ENCODE results near the gene RBMY1J.
"Not testable (repeated sequence)": the region's sequence is repeated elsewhere in the genome, so short reads cannot be mapped to it uniquely, and the experiment has no call there.

Gene RBMY1J

DNA sequence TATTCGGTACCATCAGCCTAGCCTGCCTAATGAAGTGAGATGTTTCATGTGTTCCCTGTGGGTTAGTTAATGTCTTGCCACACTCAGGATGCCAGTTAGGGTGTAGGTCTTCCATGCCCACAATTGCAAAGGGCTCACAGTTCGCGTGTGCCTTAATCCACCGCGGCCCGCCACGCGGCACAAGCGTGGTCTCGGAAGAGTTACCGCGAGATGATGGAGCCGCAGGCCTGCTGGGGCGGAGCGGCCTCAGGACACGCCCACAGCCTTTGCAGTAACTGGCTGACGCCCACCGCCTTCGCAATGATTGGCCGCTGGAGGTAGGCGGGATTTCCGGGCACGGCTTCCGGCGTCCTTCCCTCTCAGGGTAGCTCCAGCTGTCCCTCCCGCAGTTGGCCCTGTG is at the start of gene RBMY1J:
Gene RBMY1J, plus strand, starts transcription at position 301 of the 400 bp plus-strand sequence. CDS start 2,038 bp downstream, outside the sequence.
- DNase-seq: not testable (repeated sequence)

DNA sequence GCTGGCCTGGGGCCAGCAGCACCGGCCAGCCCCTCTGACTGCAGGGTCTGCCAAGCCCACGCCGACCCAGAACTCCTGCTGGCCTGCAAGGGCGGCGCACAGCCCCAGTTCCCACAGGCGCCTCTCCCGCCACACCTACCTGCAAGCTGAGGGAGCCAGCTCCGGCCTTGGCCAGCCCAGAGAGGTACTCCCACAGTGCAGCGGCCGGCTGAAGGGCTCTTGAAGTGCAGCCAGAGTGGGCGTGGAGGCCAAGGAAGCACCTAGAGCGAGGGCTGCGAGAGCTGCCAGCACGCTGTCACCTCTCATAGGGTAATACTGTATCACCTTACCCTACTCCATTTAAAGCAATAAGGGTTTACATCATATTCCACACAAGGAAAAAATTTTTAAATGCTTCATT is 35.8 kb upstream of the RBMY1J start:
- no peak for DNase-seq

DNA sequence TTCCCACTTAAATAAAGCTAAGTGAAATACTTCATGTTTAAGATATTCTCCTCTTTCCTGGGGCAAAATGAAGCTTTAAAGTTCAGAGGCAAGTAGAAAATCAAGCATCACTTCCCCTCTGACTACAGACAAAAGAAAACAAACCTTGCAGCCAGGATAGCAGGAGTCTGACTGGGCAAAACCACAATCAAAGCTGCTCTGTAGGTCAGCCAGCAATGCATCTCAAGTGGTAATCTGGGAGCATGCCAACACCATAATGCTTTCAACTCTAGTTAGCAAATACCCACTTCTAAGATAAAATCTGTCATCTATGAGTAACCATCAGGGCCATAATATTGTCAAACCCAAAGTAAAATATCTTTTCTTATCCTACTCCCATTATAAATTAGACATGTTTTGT is 32.6 kb upstream of the RBMY1J start:
- DNase-seq: no peak

DNA sequence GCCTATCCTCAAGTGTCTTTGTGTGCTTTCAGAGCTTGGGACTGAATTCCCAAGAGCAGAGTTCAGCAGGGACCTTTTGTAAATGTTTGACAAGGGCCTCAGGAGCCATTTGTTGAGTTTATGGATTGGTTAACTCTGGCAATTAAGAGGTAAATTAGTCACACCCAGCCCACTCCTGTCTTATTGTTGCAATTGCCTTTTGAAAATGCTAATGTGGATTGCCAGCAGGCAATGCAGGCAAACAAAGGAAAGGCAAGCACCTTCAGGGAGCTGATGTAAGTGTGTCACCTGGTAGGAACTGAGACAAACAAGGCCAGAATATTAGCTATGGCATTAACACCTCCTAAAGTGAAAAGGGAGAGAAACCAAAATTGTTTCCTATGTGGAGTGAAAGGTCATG is 29.7 kb upstream of the RBMY1J start:
- no peak for DNase-seq

DNA sequence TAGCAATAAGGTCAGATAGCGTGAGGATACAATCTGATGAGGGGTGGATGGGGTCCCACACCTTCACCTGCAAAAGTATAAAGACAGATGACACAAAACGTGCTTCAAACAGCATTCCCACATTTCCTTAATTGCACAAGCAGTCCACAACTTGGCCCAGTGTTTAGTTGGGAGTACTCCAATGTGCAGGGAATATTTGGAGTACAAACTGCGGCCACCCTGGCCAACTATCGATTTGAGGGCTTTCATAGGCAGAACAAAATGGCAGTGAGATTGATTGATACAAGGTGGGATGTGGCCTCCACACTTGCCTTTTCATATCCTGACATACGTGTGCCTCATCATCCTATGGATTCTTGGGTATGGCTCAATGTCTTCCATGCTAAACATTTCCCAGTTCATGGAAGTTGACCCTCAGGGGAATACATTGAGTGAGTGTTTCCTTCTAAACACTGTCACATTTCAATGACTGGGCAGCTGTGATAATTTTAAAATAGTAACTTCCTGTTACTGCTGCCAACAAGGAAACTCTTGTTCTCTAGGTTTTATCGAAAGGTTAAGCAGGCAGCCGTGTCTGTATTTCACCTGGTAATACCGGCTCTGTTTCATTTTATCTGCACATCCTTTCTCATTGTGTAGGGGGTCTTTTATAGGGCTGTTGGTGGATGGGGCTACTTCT is 41.6 kb downstream of the RBMY1J start:
- not testable (repeated sequence) for DNase-seq

DNA sequence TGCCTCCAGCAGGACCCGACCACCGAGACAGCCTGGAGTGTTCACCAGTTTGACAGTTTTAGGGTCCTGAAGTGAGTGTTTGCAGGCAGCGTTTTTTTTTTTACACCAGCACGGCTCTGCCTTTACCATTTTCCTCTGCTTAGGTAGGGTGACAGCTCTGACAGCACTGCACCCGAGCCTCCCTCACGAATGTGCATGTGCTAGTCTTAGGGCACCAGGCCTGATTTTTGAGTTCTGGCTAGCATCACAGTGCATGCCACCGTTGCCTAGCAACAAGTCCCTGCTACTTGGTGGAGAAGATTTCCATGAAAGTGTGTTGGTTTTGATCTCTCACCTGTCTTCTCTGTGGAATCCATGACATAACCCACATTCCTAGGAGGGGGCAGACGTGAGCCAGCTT is 52.3 kb downstream of the RBMY1J start:
- not testable (repeated sequence) for DNase-seq

DNA sequence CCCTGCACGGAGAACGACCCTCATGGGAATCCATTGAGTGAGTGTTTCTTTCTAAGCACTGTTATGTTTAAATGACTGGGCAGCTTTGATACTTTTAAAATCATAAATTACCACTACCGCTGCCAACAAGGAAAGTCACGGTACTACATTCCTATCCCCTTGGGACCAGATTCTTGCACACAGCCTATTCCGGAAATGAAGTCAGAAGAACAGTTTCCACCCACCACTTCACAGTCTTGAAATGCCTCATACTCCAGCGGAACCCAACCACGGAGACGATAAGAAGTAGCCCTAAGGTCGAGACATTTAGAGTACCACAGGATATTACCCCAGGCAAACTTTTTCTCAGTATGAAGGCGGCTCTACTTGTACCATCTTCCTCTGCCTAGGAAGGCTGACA is 58.8 kb downstream of the RBMY1J start:
- DNase-seq: not testable (repeated sequence)

Measured in CD4-positive, alpha-beta T cell treated with Interleukin-15 for 1 hour (primary cell).